C4-2B (cell line): ENCODE results near the gene LYRM4.

Source experiments
- ZFX ChIP-seq: fragments of 450-650 bp; IDR thresholded peaks from 2 replicates; pipeline ENCODE4 v1.6.1; 2017
- TF ChIP-seq, protein P1 (sequence below): fragments of 450-650 bp; conservative IDR thresholded peaks from 2 replicates; pipeline ENCODE4 v1.5.1; 2017; ENCODE audit warnings: mild to moderate bottlenecking

DNA sequence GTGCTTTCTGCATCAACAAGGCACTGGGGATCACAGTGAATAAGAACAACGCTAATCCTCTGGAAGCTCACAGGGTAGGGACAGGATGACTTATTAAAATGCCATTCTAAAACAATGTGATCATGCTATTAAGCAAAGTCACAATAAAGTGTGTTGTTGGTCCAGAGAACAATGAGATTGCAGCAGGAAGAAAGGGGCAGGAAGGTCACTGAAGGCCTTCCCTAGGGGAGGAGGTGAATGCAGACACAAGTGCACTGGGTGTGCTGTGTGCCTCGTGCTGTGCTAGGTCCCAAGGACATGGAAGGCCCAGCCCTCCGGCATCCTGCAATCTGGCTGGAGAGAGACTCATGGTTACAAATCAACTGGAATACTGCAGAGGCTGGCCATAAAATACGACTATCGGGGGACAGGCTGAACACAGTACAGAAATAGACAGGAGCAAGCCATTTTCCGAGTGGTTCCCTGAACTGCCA, 55.7 kb downstream of the LYRM4 start:
- TF ChIP-seq, protein P1, sequence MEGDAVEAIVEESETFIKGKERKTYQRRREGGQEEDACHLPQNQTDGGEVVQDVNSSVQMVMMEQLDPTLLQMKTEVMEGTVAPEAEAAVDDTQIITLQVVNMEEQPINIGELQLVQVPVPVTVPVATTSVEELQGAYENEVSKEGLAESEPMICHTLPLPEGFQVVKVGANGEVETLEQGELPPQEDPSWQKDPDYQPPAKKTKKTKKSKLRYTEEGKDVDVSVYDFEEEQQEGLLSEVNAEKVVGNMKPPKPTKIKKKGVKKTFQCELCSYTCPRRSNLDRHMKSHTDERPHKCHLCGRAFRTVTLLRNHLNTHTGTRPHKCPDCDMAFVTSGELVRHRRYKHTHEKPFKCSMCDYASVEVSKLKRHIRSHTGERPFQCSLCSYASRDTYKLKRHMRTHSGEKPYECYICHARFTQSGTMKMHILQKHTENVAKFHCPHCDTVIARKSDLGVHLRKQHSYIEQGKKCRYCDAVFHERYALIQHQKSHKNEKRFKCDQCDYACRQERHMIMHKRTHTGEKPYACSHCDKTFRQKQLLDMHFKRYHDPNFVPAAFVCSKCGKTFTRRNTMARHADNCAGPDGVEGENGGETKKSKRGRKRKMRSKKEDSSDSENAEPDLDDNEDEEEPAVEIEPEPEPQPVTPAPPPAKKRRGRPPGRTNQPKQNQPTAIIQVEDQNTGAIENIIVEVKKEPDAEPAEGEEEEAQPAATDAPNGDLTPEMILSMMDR, result no peak
- TF ChIP-seq ZFX, result no peak
